ENCODE measurements around the gene PTPN23.
A peak's percentile ranks its signal among the peaks of the same experiment; 100 is the strongest.
"Not testable (repeated sequence)": the region's sequence is repeated elsewhere in the genome, so short reads cannot be mapped to it uniquely, and the experiment has no call there.

The PTPN23 gene

GRCh38 chr3:47356201-47356600, 24.6 kb upstream of the PTPN23 start:
- DNase-seq (ENCODE audit: low read depth) = no peak
- H3K4me3 ChIP-seq (ENCODE audit: low read depth, low read length) = no peak overlapping the region
- TF ChIP-seq CTCF (IDR thresholded peaks at IDR 0.05; ENCODE audit: control insufficient read depth, extremely low read depth, insufficient read depth) = no peak

GRCh38 chr3:47359323-47359722, 21.5 kb upstream of the PTPN23 start:
- no peak for DNase-seq (ENCODE audit: low read depth)
- TF ChIP-seq CTCF (IDR thresholded peaks at IDR 0.05; ENCODE audit: control insufficient read depth, extremely low read depth, insufficient read depth) = no peak
- no peak overlapping the region for H3K4me3 ChIP-seq (ENCODE audit: low read depth, low read length)

GRCh38 chr3:47360110-47360517, 20.7 kb upstream of the PTPN23 start:
- DNase-seq (ENCODE audit: low read depth); H3K4me3 ChIP-seq (ENCODE audit: low read depth, low read length): not testable (repeated sequence)

- DNase-seq (ENCODE audit: low read depth) = no peak
- no peak overlapping the region for H3K4me3 ChIP-seq (ENCODE audit: low read depth, low read length)
- no peak for TF ChIP-seq CTCF (IDR thresholded peaks at IDR 0.05; ENCODE audit: control insufficient read depth, extremely low read depth, insufficient read depth)
Measured at GRCh38 chr3:47362701-47363100, 18.1 kb upstream of the PTPN23 start.

GRCh38 chr3:47365213-47366153, 15.3 kb upstream of the PTPN23 start:
- peak; percentile 56 for DNase-seq (ENCODE audit: low read depth)
- H3K4me3 ChIP-seq (ENCODE audit: low read depth, low read length) = no peak overlapping the region
- TF ChIP-seq CTCF (IDR thresholded peaks at IDR 0.05; ENCODE audit: control insufficient read depth, extremely low read depth, insufficient read depth) = no peak

GRCh38 chr3:47366833-47367232, 14.0 kb upstream of the PTPN23 start:
- H3K4me3 ChIP-seq (ENCODE audit: low read depth, low read length) = no peak overlapping the region
- DNase-seq (ENCODE audit: low read depth) = no peak
- no peak for TF ChIP-seq CTCF (IDR thresholded peaks at IDR 0.05; ENCODE audit: control insufficient read depth, extremely low read depth, insufficient read depth)

GRCh38 chr3:47367631-47368030, 13.2 kb upstream of the PTPN23 start:
- TF ChIP-seq CTCF (IDR thresholded peaks at IDR 0.05; ENCODE audit: control insufficient read depth, extremely low read depth, insufficient read depth) = no peak
- DNase-seq (ENCODE audit: low read depth) = no peak
- H3K4me3 ChIP-seq (ENCODE audit: low read depth, low read length) = no peak overlapping the region

- not testable (repeated sequence) for DNase-seq (ENCODE audit: low read depth); H3K4me3 ChIP-seq (ENCODE audit: low read depth, low read length)
Measured at GRCh38 chr3:47370020-47370419, 10.8 kb upstream of the PTPN23 start.
